Stimulated activated CD8-positive, alpha-beta memory T cell treated with anti-CD3 and anti-CD28 coated beads, Interleukin-15, amount 100 ng/mL, for 4 hours (primary cell): Measurements from ENCODE around the gene TNNC2.
"Not testable (repeated sequence)": the region's sequence is repeated elsewhere in the genome, so short reads cannot be mapped to it uniquely, and the experiment has no call there.

ENCODE experiments used
- DNase-seq, 2 donors: peaks; one replicate each; pipeline ENCODE4 v3.0.0-alpha.2; 2020; ENCODE audit warnings: low read depth in 2 of 2

Gene TNNC2

DNA sequence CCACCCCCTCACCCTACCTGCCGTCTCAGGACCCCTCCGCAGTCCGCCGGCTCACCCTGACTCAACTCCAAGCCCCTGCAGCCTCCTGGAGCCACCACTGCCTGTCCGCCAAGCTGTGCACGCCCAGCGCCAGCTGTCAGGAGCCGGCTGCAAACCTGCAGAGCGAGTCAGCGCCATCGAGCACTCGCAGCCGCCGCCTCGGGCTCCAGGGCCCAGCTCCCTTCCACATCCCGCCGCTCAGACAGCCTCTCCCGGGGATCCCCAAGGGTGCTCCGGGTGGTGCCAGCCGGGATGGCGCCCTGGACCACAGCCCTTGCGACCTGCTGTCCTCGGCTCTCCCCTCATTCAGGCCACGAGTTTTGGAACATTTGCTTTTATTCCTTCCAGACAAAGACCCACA lies 4.3 kb downstream of the TNNC2 start:
- no peak for DNase-seq

DNA sequence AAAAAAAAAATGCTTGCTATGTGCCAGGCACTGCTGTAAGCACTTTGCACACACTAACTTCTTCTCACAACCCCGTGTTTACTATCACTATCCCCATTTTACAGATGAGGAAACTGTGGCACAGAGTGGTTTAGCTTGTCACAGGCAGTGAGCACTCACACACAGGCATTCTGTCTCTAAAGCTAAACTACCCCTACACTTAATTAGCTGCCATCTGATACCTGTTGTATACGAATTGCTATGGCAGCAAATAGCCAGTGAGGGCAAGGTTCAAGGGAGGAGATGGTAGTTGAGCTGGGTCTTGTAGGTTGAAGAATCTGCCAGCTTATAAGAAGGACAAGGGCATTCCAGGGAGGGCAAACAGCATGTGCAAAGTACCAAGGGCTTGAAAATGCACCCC lies 5.2 kb downstream of the TNNC2 start:
- no peak for DNase-seq

GRCh38 chr20:45819466-45819865 lies 7.6 kb downstream of the TNNC2 start:
- DNase-seq, result no peak

DNA sequence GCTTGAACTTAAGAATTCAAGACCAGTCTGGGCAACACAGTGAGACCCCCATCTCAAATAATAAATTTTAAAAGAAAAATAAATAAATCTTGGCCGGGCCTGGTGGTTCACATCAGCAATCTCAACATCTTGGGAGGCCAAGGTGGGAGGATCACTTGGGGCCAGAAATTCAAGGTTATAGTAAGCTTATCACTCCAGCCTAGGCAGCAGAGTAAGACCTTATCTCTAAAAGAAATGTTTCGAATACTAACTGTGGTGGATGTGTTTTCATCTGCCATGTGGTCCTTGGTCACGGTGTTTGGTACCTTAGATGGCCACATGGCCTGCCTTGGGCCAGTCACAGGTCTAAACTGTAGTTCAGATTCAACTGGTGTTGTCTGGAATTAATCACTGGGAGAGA lies 8.9 kb downstream of the TNNC2 start:
- no peak for DNase-seq

GRCh38 chr20:45817376-45818194 lies 9.5 kb downstream of the TNNC2 start:
- no peak for DNase-seq

DNA sequence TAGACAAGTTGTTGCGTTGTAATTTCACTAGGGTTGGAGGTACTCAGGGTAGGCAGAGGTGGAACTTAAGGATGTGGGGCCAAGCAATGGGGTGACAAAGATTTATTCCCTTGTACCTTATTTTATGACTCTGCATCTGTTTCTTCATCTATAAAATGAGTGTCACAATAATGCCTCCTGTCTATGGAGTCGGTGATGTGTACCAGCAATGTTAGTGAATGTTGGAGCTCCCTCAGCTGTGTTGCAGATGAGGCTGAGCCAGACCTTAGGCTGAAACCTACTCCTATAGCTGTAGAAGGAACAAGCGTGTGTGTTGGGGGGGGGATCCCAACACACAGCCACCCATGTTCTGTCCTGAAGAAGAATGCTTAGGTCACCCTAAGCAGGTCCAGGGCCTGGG lies 10.2 kb downstream of the TNNC2 start:
- DNase-seq, result no peak

GRCh38 chr20:45814314-45814713 lies 12.8 kb downstream of the TNNC2 start:
- DNase-seq, result no peak

DNA sequence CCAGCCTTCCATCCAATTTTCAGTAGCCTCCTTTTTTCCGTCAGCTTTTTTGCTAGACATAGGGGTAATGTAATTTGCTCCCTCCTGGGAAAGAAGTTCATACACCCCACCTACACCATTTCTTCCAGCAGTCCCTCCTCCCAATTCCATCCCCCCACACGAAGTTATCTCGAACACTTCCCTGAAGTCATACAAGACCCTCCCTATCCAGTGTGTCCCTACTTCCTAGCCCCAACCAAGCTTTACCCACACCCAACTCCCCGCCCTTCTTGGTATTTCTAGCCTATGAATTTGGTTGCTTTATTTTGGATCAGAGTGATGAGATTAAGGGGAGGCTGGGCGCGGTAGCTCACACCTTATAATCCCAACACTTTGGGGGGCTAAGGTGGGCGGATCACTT lies 13.6 kb downstream of the TNNC2 start:
- DNase-seq, result no peak

- DNase-seq, result no peak
These were observed 14.1 kb downstream of the TNNC2 start for GRCh38 chr20:45813006-45813340.

DNA sequence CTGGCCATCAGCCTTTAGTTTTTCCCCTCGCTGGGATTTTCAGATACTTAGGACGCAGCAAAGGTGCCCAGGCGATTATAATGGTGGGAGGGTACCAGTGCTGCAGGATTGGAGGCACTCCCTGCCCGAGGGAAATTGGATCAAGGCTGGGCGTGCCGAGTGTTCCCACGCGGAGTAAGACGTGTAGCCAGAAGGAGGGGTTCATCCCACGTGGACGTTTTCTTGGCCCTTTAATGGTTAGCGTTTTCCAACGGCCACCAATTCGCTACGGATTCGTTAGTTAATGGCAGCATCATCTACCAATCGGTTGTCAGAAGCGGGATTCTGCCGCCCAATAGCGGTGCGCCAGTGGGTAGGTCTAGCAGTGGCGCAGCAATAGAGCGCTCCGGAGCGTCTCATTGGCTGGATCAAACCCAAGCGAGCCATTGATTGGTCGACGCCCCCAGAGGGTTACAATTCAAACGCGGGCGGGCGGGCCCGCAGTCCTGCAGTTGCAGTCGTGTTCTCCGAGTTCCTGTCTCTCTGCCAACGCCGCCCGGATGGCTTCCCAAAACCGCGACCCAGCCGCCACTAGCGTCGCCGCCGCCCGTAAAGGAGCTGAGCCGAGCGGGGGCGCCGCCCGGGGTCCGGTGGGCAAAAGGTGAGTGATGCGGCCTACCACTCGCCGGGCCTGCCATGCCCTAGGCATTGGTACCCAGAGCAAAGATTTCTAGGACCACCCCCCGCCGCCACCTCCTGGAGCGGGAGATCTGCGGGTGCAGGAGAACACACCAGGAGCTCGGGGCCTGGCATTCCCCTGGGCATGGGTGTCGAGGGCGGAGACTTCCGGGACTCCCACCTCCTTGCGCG lies 14.7 kb downstream of the TNNC2 start, which contains the start of gene UBE2C:
TSS of gene UBE2C (plus strand) at position 488 of the 849 bp plus-strand sequence. CDS start at position 540, 52 bp downstream.
- DNase-seq, result peak; percentile 81 to 91

- no peak for DNase-seq
These were observed 16.7 kb downstream of the TNNC2 start for GRCh38 chr20:45810191-45810970.

DNA sequence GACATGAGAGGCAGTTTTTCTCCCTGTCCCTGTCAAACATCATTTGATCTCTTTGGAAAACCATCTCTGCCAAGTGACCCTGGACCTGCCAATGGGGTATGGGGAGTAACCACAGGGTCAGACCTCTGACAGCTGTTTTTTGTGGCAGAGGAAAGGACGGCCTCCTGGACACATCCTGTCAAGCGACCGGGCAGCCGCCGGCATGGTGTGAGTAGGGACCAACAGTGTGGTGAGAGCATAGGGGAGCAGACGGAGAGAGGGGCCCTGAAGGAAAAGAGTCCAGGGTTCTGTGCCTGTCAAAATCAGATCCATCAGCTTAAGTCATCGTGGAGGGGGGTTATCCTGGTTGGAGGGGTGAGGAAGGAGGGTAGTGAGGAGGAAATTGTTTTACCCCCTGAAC lies 25.3 kb downstream of the TNNC2 start:
- DNase-seq, result no peak

DNA sequence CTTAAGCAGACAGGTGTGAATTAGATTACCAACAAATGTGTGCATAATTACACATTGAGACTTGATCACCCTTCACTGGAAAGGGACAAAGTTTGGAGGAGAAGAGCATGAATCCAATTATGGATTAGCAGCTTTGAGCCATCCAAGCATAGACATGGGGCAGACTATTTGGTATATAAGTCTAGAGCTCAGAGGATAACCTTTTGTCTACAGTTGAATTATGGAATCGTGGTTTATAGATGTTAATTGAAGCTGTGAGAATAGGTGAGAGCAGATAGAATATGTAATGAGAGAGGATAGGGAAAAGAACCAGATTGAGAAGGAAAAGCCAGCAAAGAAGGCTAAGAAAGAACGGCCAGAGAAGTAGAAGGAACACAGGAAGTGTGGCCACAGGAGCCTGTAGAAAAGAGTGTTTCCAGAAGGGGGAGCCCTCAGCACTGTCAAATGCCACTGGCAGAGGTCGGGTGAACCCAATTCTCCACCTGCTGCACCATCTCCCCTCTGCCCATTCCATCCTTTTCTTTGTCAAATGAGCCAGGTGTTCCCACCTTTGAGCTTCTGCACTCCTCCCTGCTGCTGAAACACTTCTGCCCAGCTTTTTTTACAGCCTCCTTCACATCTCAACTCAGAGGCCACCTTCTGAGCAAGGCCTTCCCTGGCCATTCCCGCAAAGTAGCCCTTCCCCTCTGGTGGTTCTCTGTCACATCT lies 28.0 kb downstream of the TNNC2 start:
- DNase-seq, result peak; percentile 21 to 45

GRCh38 chr20:45797955-45798354 lies 29.2 kb downstream of the TNNC2 start:
- not testable (repeated sequence) for DNase-seq

- not testable (repeated sequence) for DNase-seq
These were observed 29.6 kb downstream of the TNNC2 start for GRCh38 chr20:45797510-45797909.

- DNase-seq, result no peak
These were observed 30.6 kb downstream of the TNNC2 start for GRCh38 chr20:45796337-45797065.

DNA sequence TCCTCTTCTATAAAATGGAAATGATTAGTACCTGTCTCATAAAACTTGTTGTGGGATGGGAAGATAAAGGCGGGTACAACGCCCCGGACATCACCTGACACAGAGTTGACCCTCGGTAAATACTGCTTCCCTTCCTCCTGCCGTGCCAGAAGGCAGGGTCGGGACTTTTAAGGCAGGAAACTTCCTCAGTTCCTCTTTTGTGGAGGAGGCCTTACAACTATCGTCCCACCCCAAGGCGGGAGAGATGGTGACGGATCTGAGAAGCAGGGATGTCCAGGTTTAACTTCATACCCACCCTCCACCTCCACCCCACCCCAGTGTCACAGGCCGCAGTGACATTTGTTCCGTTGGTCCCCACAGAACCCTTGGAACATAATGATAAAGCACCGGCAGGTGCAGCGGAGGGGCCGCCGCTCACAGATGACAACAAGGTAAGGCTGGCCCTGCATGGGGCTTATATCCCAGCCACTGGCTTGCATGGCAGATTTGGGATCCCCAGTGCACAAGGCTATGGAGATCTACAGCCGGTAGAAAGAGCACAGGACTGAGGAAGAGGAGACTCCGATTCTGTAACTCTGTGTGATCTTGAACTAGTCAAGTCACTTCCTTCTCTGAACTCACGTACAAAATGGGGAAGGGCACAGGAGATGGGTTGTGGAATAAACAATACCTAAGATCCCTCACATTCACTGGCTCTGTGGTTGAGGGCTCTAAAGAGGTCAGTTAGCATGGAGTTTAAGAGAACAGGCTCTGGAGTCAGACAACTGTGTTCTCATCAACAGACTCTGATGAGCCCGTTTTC lies 34.6 kb downstream of the TNNC2 start:
- no peak for DNase-seq

GRCh38 chr20:45788351-45788750 lies 38.8 kb downstream of the TNNC2 start:
- DNase-seq, result no peak

DNA sequence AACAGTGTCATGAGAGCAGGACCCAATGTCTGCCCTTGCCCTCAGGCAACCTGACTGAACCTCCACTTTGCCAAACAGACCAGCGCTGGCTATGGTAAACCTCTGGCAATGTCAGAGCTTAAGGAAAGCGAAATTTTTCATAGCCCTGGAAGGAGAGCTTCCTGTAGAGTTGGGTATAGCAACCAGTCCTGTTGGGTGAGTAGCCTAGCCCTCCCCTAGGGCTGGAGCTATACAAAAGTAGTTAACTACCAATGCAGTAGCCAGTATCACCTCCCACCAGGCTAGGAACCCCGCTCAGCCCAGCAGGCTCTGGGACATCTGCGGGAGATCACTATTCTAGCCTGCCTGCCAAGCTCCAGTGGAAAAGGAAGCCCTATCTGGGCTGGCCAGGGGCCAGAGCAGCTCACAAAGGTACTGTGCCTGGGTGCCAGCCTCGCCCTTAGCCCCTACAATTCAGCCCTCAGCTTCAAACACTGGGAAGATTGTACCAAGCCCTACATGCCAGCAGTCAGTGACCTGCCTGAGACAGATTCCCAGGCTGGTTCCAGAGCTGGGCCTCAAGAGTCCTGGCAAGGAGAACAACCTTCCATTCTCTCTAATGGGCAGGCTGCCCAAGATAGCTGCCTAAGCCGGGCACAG lies 43.3 kb downstream of the TNNC2 start:
- no peak for DNase-seq

DNA sequence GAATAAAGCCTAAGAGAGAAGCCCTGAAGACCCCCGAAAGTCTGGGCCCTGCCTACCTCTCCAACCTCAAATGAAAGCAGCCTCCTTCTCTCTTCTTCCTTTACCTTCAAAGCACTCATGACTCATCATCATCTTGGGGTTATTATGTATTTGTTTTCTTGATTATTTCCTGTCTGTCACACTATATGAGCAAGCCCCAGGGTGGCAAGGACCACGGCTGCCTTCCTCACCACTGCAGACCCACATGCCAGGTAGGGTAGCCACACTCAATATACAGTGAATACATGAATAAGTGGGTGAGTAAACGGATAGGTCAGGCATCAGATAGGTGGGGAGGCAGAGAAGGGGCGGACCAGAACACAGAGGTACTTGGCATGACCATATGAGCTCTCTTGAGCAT lies 44.2 kb downstream of the TNNC2 start:
- no peak for DNase-seq
